Right cardiac atrium (tissue), 5 donors: ENCODE measurements around the gene DCAF12. TPM values are rescaled to one million over a fixed set of nuclear protein-coding genes. Genes with fewer than 3 reads are reported as not detected.

ENCODE experiments used
- ATAC-seq, 2 donors: fragments of 200-7000 bp; cut with Tn5 transposase; one replicate each; pipeline versions ENCODE4 v1.8.0 to v1.9.1; 2020; ENCODE audit warnings: moderate library complexity in 2 of 2, mild to moderate bottlenecking in 1 of 2
- DNase-seq, 3 donors: peaks; one replicate each; pipeline ENCODE4 v3.0.0-alpha.2; 2020
- H3K27ac ChIP-seq: one replicate; pipeline ENCODE4 v1.5.1; 2013; ENCODE audit warnings: mild to moderate bottlenecking, low read length, control low read depth, moderate library complexity
- H3K27me3 ChIP-seq: one replicate; pipeline ENCODE4 v1.6.1; 2013; ENCODE audit not compliant: control insufficient read depth, insufficient read depth
- H3K4me1 ChIP-seq: one replicate; pipeline ENCODE4 v1.6.1; 2013; ENCODE audit warnings: low read length; ENCODE audit not compliant: control insufficient read depth, insufficient read depth
- H3K4me3 ChIP-seq: one replicate; pipeline ENCODE4 v1.5.1; 2013; ENCODE audit warnings: low read length, control low read depth
- H3K9me3 ChIP-seq: one replicate; pipeline ENCODE4 v1.6.1; 2013; ENCODE audit warnings: low read length; ENCODE audit not compliant: control insufficient read depth
- WGBS: extraction: QIAGEN DNeasy Blood & Tissue Kit; methylation state at CpG from one replicate; pipeline ENCODE4 v1.1.7; 2013; 5-methylcytosine and 5-hydroxymethylcytosine counted together
- intact Hi-C, 4 donors: fragments of 100-400 bp; cut with DNase I; formaldehyde crosslinking; loops; one replicate each; pipeline versions ENCODE4 v1.11.0 to v1.14.0; 2022 to 2023
- long read RNA-seq, 4 donors: library from polyadenylated mRNA; unstranded; transcript quantifications; one replicate each; pipeline ENCODE4 v2.0.0, GENCODE V29; 2020 to 2021
- polyA plus RNA-seq: library from polyadenylated mRNA; stranded (reverse); fragments of 200-250 nt; gene quantifications from one replicate; pipeline ENCODE4 v1.2.3, GENCODE V29; 2013
- total RNA-seq, 4 donors: library from RNA; stranded (reverse); fragmentation: NEBNext Ultra II Directional; extraction: Animal tissue kit (Norgen Biotek cat#: 25700); gene quantifications; one replicate each; pipeline ENCODE4 v1.2.1, GENCODE V29; 2021
- donor health status: healthy with polysubstance abuse.
- donor health status: DM: no; HTN: yes; CAD: no.
- donor health status: DM: no; HTN: no; CAD: no.
- donor health status: DM: no; HTN: yes; CAD: no; lungs with severe emphysema.
- donor health status: DM: yes; HTN: yes; CAD: no.

Gene DCAF12
- 10 to 100 TPM; 12.0 to 17.1 (median 15.5) TPM for total RNA-seq
- polyA plus RNA-seq = 8.3 TPM
- long read RNA-seq, donor 1, transcript DCAF12-201 (9 exons, 3,667 nt) = major isoform, 28 of 34 reads
- long read RNA-seq, donor 1, partial matches to known transcripts = 4 of 34 reads
- long read RNA-seq, donor 1, other reads (novel, unspliced or antisense) = 2 of 34 reads
- long read RNA-seq, donor 2, transcript DCAF12-201 (9 exons, 3,667 nt) = major isoform, 20 of 24 reads
- long read RNA-seq, donor 2, partial matches to known transcripts = 1 of 24 reads
- long read RNA-seq, donor 2, other reads (novel, unspliced or antisense) = 3 of 24 reads
- long read RNA-seq, donor 3, transcript DCAF12-201 (9 exons, 3,667 nt) = major isoform, 73 of 79 reads
- long read RNA-seq, donor 3, partial matches to known transcripts = 1 of 79 reads
- long read RNA-seq, donor 3, other reads (novel, unspliced or antisense) = 5 of 79 reads
- long read RNA-seq, donor 4, transcript DCAF12-201 (9 exons, 3,667 nt) = major isoform, 18 of 20 reads
- long read RNA-seq, donor 4, partial matches to known transcripts = 2 of 20 reads
- long read RNA-seq, donor 4, other reads (novel, unspliced or antisense) = 0 of 20 reads

GRCh38 chr9:34126207-34127034 is at the start of gene DCAF12:
Gene DCAF12 (minus strand): TSS chr9:34126698. CDS start chr9:34126431, 267 bp downstream.
- Histone ChIP-seq H3K4me3 (peak within 1 kb of the TSS; percentile 87), H3K9me3 (no peaks in the 10 kb centered on the region), H3K27me3 (no peaks in the 10 kb centered on the region), H3K27ac (peak within 1 kb of the TSS; percentile 94), H3K4me1 (peaks cover 4% of the 10 kb centered on the region)
- ATAC-seq (peak; percentile 97 to 99), DNase-seq (peak; percentile 92 to 97 (median 96))
- intact Hi-C loops = loop anchor here in 1 of 4 donors (10.0 kb wide), 1 partner anchor 128 kb away; no protein-coding TSS in a partner anchor
- under 1% methylated on average over 67 of the region's 67 CpGs for WGBS

DNA sequence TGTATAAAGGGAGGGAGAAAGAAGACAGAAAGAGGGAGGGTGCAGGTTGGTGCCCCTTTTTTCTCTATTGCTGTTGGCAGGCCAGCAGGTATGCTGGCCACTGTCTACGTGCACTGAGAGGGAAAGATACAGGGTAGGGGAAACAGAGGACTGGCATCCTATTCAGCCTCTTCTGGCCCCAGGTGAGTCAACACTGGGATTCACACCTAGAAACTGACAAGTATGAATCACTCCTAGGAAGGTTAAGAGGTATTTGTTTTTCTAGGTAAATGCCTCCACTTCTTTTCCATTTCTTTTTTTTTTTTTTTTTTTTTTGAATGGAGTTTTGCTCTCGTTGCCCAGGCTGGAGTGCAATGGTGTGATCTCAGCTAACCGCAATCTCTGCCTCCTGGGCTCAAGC is 49.6 kb upstream of the DCAF12 start:
- no peak for DNase-seq
- H3K27ac ChIP-seq = no peak overlapping the region
- WGBS = 74% methylated on average over 3 of the region's 3 CpGs
- intact Hi-C loops = loop anchor here in 1 of 4 donors (10.0 kb wide), 1 partner anchor 79 kb away; no protein-coding TSS in a partner anchor
- H3K27me3 ChIP-seq = no peaks in the 10 kb centered on the region
- H3K9me3 ChIP-seq = no peaks in the 10 kb centered on the region
- H3K4me1 ChIP-seq = no peaks in the 10 kb centered on the region
- no peak overlapping the region for H3K4me3 ChIP-seq
- no peak for ATAC-seq

- Histone ChIP-seq H3K9me3 (no peaks in the 10 kb centered on the region), H3K4me1 (no peaks in the 10 kb centered on the region), H3K27me3 (no peaks in the 10 kb centered on the region), H3K4me3 (no peak overlapping the region), H3K27ac (no peak overlapping the region)
- 89% methylated on average over 15 of the region's 15 CpGs for WGBS
- DNase-seq (peak in 1 of 3 donors; percentile 20), ATAC-seq (peak in 1 of 2 donors; percentile 48)
- intact Hi-C loops = loop anchor here in 1 of 4 donors (10.0 kb wide), 1 partner anchor 83 kb away; no protein-coding TSS in a partner anchor
Observed at GRCh38 chr9:34171753-34172535, 45.4 kb upstream of the DCAF12 start.

DNA sequence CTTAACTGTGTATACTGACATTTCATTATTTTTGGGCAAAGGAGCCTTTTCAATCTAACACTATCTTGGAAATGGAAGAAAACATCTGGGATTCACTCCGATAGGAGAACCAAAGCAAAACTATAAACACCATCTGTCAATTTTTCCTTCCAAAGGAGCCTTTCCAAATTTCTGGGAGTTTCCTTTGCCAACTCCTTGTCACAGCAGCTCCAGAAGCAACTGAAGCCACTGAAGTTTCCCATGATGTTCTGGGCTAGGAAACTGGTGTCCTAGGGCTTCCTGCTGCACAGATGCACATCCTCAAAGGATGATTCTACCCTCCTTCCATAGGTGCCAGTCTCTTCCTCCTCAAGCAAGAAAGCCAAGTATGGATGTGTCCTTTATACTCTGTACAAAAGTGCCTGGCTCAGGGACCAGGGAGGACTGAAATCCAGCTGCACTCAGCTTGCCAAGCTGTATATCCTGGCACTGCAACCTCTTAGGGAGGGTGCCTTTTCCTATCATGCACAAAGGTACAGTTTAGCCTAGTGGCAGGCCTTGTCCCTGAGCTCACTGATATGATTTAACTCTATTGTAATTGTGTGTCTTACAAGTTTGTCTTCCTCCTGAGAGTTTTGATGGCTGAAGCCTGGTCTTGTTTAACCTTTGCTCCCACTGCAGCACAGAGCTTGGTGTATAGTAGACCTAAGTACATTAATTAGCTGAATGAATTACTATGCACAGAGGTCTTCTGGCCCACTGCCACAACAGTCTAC is 43.9 kb upstream of the DCAF12 start:
- no peaks in the 10 kb centered on the region for H3K27me3 ChIP-seq
- H3K4me1 ChIP-seq = no peaks in the 10 kb centered on the region
- H3K4me3 ChIP-seq = no peak overlapping the region
- ATAC-seq (peak; percentile 66 to 81), DNase-seq (no peak)
- no peak overlapping the region for H3K27ac ChIP-seq
- 56% methylated on average over 1 of the region's 1 CpG for WGBS
- H3K9me3 ChIP-seq = no peaks in the 10 kb centered on the region
- intact Hi-C loops = loop anchor here in 1 of 4 donors (10.0 kb wide), 1 partner anchor 84 kb away; no protein-coding TSS in a partner anchor

DNA sequence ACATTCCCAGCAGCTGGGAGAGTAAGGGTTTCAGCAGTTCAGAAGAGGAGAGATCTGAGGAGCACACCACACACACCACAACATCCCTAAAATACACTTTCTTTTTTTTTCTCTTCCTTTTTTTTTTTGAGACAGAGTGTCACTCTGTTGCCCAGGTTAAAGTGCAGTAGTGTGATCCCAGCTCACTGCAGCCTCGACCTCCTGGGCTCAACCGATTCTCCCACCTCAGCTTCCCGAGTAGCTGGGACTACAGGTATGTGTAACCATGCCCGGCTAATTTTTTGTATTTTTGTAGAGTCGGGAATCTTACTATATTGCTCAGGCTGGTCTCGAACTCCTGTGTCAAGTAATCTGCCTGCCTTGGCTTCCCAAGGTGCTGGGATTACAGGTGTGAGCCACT is 42.6 kb upstream of the DCAF12 start:
- DNase-seq (no peak), ATAC-seq (no peak)
- 91% methylated on average over 6 of the region's 6 CpGs for WGBS
- no peaks in the 10 kb centered on the region for H3K4me1 ChIP-seq
- no peak overlapping the region for H3K4me3 ChIP-seq
- intact Hi-C loops = no loop called here
- H3K27me3 ChIP-seq = no peaks in the 10 kb centered on the region
- H3K27ac ChIP-seq = no peak overlapping the region
- no peaks in the 10 kb centered on the region for H3K9me3 ChIP-seq

DNA sequence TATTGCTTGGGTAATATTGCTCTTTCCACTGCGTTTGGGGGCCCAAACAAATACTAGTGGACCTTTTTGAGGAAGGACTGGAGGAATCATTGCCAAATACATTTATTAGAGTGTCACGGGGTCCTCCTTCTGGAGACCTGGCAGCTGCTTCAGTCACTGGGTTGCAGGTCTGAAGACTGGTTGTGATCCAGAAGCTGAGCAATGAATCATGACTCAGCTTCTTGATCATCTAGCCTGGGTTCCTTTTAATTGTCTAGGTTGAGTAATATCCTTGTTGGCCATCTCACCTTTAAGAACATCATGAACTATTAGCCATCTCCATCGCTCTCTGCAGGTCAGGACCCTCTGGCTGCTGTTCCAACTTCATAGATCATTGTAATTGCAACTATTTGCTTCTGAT is 36.9 kb upstream of the DCAF12 start:
- DNase-seq = no peak
- Histone ChIP-seq H3K27me3 (no peaks in the 10 kb centered on the region), H3K27ac (no peak overlapping the region), H3K4me1 (no peaks in the 10 kb centered on the region), H3K9me3 (no peaks in the 10 kb centered on the region), H3K4me3 (no peak overlapping the region)
- ATAC-seq = no peak
- WGBS = 70% methylated on average over 3 of the region's 3 CpGs
- intact Hi-C loops = no loop called here

- intact Hi-C loops = no loop called here
- Histone ChIP-seq H3K27ac (no peak overlapping the region), H3K4me1 (no peaks in the 10 kb centered on the region), H3K9me3 (no peaks in the 10 kb centered on the region), H3K4me3 (no peak overlapping the region), H3K27me3 (no peaks in the 10 kb centered on the region)
- ATAC-seq (no peak), DNase-seq (no peak)
- WGBS = 74% methylated on average over 6 of the region's 6 CpGs
Observed at GRCh38 chr9:34158362-34158869, 31.9 kb upstream of the DCAF12 start.

GRCh38 chr9:34157898-34158297 is 31.4 kb upstream of the DCAF12 start:
- H3K27ac ChIP-seq = no peak overlapping the region
- WGBS = 98% methylated on average over 2 of the region's 2 CpGs
- H3K4me1 ChIP-seq = no peaks in the 10 kb centered on the region
- H3K9me3 ChIP-seq = no peaks in the 10 kb centered on the region
- H3K27me3 ChIP-seq = no peaks in the 10 kb centered on the region
- intact Hi-C loops = no loop called here
- no peak for ATAC-seq
- no peak for DNase-seq
- H3K4me3 ChIP-seq = no peak overlapping the region

DNA sequence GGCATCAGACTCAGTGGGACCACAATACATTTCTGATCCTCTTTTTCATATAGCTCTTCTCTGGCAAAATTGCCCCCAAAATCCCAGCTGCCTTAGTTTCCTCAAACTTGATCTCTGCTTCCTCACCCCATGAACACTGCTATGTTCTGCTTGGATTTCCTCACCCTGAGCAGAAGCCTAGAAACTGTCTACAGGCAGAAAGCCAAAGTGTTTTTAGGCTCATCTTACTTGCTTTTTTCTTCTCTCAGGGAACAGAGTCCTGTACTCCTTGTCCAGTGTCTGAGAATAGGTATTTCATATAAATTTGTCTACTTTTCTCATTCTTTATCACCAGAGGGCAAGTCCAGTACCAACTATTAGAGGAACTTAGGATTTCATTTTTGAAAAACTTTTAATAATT is 30.8 kb upstream of the DCAF12 start:
- intact Hi-C loops = no loop called here

GRCh38 chr9:34154057-34154456 is 27.6 kb upstream of the DCAF12 start:
- DNase-seq = no peak
- Histone ChIP-seq H3K4me1 (no peaks in the 10 kb centered on the region), H3K9me3 (no peaks in the 10 kb centered on the region), H3K4me3 (no peak overlapping the region), H3K27me3 (no peaks in the 10 kb centered on the region), H3K27ac (no peak overlapping the region)
- WGBS = 78% methylated on average over 1 of the region's 1 CpG
- intact Hi-C loops = no loop called here
- ATAC-seq = no peak

More for the DNA sequence above, 30.8 kb upstream of the DCAF12 start:
- no peak for DNase-seq
- ATAC-seq = no peak
- Histone ChIP-seq H3K27me3 (no peaks in the 10 kb centered on the region), H3K9me3 (no peaks in the 10 kb centered on the region), H3K4me1 (no peaks in the 10 kb centered on the region), H3K4me3 (no peak overlapping the region), H3K27ac (no peak overlapping the region)
